ENCODE results near the gene EPHA7.

EPHA7 gene

DNA sequence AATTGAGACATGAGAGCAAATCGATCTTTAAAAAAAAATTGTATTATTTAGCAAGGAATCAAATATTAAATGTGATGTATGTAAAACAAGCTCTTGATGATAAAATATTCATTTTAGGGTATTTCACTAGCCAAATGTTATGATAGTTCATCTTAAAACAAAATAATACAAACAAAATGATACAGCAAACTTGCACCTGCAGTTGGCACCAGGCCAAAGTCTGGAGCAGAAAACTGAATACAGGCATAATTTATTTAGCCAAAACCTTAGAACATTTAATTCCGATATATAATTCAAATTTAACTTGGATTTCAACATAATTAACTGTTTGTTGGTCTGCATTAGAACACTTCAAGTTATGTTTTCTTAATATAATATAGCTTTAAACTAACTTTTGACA, 60.9 kb downstream of the EPHA7 start:
- H3K27ac Mint-ChIP-seq, result no peak overlapping the region

DNA sequence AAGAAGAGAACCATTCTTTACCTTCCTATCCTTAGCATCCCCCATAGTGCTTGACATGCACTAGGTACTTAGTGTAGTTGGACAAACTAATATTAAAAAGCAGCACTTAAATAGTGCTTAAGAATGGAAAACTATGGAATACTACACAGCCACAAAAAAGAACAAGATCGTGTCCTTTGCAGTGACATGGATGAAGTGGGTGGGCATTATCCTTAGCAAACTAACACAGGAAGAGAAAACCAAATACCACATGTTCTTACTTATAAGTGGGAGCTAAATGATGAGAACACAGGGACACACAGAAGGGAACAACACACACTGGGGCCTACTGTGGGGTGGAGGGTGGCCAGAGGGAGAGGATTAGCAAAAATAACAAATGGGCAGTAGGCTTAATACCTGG, 66.8 kb downstream of the EPHA7 start:
- no peaks in the 10 kb centered on the region for H3K27me3 Mint-ChIP-seq

More for the DNA sequence above, 60.9 kb downstream of the EPHA7 start:
- Mint-ChIP-seq H3K27me3 (no peaks in the 10 kb centered on the region), H3K4me1 (no peaks in the 10 kb centered on the region), H3K36me3 (no peaks in the 10 kb centered on the region), H3K4me3 (no peak overlapping the region), H3K9me3 (no peaks in the 10 kb centered on the region)

DNA sequence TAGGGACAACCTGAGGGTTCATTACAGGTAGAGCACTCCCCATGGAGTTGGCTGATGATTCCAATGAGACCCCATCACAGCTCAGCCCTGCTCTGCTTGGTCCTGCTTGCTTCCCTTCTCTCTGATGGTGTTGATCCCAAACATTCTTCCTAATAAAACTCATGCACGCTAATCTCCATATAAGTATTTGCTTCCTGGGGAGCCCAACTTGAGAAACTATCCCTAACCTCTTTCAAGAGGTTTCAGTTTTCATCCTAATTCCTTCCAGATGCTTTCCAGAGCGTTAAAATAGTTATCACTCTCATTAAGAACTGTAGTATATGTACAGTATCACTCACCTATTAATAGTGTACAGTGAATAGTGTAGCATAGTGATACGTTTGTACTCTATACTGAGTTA, 68.1 kb downstream of the EPHA7 start:
- Mint-ChIP-seq H3K36me3 (no peaks in the 10 kb centered on the region), H3K9me3 (no peaks in the 10 kb centered on the region), H3K27me3 (no peaks in the 10 kb centered on the region), H3K4me1 (no peaks in the 10 kb centered on the region), H3K27ac (no peak overlapping the region), H3K4me3 (no peak overlapping the region)

More for the DNA sequence above, 66.8 kb downstream of the EPHA7 start:
- no peaks in the 10 kb centered on the region for H3K36me3 Mint-ChIP-seq
- H3K9me3 Mint-ChIP-seq, result no peaks in the 10 kb centered on the region
- H3K4me1 Mint-ChIP-seq, result no peaks in the 10 kb centered on the region
- H3K27ac Mint-ChIP-seq, result no peak overlapping the region
- H3K4me3 Mint-ChIP-seq, result no peak overlapping the region

DNA sequence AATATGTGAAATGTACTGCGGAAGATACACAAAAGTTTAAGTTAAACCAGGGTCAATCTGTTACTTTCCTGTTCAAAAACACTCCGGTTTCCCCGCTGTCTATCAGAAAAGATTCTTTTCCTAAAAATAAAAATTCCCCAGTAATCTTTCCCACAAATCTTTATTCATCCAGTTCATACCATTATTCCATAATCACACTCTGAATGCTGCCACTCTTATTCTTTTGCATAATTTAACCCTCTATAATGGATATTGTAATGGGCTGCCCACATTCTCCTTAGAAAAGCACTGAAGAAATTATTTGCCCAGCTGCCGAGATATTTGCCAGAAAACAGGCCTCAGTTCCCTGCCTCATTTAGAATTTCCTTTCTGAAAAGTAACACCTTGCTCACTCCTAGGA, 68.6 kb downstream of the EPHA7 start:
- H3K9me3 Mint-ChIP-seq, result no peaks in the 10 kb centered on the region
- no peak overlapping the region for H3K4me3 Mint-ChIP-seq
- H3K27ac Mint-ChIP-seq, result no peak overlapping the region
- H3K4me1 Mint-ChIP-seq, result no peaks in the 10 kb centered on the region
- H3K27me3 Mint-ChIP-seq, result no peaks in the 10 kb centered on the region
- no peaks in the 10 kb centered on the region for H3K36me3 Mint-ChIP-seq

DNA sequence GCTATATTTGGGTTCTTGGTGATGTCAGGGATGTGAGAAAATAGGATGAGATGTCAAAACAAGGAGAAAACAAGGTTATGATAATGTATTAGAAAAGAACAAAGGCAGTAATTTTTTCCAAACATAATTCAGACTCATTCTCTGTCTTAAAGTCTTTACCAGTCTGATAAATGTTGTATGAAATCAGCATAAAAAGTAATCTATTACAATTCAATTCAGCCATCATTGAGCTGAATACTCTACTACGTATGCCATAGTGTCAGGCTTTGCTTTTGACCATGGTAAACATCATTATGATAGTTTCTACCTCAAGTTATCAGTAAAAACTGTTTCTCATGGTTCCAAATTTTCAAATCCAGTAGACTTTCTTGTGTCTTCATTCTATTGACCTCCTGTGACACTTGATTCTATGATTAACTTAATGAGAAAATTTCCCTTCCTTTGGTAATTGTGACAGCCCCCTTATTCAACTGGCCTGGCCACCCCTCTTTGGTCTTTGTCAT, 75.0 kb downstream of the EPHA7 start:
- H3K36me3 Mint-ChIP-seq, result no peaks in the 10 kb centered on the region
- no peaks in the 10 kb centered on the region for H3K9me3 Mint-ChIP-seq
- no peak overlapping the region for H3K4me3 Mint-ChIP-seq
- no peaks in the 10 kb centered on the region for H3K27me3 Mint-ChIP-seq
- H3K4me1 Mint-ChIP-seq, result no peaks in the 10 kb centered on the region
- no peak overlapping the region for H3K27ac Mint-ChIP-seq

DNA sequence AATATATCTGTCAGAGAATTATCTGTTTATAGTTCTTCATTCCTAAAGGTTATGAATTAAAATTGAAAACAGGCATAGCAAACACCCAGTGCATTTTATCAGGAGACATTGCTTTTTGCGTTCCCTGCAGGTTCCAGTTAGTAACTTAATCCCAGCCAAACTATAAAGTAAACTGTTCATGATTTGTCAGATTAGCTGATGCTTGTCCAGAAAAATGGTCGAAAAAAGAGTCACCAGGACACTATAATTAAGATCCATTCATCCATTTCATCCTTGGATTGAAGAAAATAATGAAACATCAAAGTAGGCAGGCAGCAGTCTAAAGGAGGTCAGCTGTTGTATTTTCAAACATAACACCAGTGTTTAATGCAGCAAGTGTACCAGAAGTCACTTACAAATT, 75.9 kb downstream of the EPHA7 start:
- Mint-ChIP-seq H3K4me3 (no peak overlapping the region), H3K36me3 (no peaks in the 10 kb centered on the region), H3K27ac (no peak overlapping the region), H3K27me3 (no peaks in the 10 kb centered on the region), H3K9me3 (no peaks in the 10 kb centered on the region), H3K4me1 (no peaks in the 10 kb centered on the region)

DNA sequence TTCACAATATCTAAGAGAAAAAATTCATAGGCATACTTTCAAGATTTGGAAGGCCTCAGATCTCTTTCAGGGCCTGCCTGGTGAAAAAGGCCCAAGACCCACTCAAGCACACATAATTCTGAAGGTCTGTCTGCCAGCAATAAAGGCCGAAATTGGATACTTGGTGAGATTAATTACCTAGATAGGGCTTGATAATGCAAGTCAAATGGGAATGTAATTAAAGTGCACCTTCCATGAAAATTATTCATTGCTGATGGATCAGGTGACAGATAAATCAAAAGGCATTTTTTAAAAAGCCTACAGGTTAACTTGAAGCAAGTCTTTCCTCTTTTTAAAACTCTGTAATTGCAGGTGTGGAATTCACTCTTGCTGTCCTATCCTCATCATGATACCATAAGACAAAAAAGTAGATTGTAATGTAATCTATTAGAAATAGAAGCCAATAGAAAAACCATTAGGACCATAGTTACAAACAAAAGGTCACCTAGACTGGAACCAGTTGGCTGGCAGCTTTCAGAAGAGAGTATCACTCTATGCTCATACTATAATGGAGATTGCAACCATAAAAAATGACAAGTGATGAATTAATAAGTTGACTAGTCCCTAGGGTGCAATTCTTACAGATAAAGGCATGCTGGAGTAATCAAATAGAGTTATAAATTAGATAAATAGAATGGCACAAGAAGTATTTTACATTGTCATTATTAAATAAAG, 77.3 kb downstream of the EPHA7 start:
- no peak overlapping the region for H3K4me3 Mint-ChIP-seq
- H3K27ac Mint-ChIP-seq, result no peak overlapping the region
- H3K9me3 Mint-ChIP-seq, result no peaks in the 10 kb centered on the region
- no peaks in the 10 kb centered on the region for H3K36me3 Mint-ChIP-seq
- H3K27me3 Mint-ChIP-seq, result no peaks in the 10 kb centered on the region
- no peaks in the 10 kb centered on the region for H3K4me1 Mint-ChIP-seq

DNA sequence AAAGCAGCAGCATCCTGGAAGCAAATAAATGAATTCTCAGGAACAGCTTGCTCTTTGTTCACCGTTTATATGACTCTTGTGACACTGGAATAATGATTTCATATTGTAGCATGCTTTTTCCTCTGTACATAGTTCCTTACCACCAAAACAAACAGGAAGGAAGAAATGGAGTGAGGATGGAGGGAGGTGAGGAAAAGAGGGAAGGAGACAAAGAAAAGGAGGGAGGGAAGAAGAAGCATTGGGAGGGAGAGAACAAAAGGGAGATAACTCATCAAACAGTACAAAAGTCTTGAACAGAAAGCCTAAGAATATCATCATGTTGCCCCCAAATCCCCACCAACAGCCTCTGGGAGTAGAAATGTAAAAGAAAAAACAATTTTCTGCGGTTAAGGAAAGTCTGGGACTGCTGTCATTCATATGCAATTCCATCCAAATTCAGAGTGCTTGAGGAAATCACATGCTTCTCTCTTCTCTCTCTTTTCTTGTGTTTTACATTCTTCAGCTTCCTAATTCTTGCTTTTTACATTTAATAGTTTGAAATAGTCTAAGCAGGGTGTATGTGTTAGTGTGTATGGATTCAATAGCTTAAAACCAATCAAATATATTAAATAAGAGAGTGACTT, 81.5 kb downstream of the EPHA7 start:
- Mint-ChIP-seq H3K9me3 (no peaks in the 10 kb centered on the region), H3K4me1 (no peaks in the 10 kb centered on the region), H3K4me3 (no peak overlapping the region), H3K27me3 (no peaks in the 10 kb centered on the region), H3K36me3 (no peaks in the 10 kb centered on the region), H3K27ac (no peak overlapping the region)

DNA sequence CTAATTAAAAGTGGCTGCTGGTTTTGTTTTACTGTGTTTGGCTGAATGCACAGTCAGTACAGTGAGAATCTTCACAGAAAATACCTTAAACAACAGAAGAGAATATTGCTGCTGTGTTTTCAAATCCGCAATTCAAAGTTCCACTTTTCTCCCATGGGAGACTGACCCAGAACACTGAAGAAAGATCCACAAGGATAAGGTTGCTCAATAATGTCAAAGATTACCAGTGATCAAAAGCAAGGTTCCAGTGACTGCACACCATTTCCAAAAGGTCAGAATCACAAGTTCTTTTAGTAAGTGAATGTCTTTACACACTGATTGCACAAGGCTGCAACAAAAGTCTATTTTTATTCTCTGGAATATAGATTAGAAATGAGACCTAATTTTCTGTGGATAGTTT, 82.3 kb downstream of the EPHA7 start:
- no peaks in the 10 kb centered on the region for H3K4me1 Mint-ChIP-seq
- H3K4me3 Mint-ChIP-seq, result no peak overlapping the region
- H3K9me3 Mint-ChIP-seq, result no peaks in the 10 kb centered on the region

DNA sequence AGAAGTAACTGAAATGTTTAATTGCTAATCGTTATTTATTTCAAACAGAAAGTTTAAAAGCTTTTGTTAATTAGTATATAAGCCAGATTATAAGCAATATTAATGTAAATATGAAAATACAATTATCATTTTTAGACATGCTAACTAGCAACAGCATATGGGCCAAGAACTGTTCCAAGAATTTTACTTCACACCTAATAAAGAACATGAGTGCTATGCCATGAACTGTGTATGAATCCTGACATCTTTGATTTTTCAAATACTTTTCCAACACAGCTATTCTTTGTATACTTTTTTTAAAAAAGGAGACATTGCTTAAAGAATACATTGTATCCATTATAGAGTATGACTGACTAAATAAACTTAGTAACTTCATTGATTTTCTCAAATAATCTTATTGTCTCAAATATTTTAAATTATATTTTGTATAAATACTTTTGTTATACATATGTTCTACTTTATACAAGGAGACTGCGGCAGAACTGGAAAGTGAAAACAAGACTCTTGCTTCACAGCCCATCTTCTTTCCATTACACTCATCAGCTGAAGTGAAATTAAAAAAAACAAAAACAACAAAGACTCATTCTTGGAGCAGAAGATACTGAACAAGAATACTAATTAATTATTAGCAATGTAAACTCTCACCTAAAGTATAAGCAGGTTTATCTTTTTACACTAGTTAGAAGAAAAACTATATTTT, 89.9 kb downstream of the EPHA7 start:
- no peak overlapping the region for H3K27ac Mint-ChIP-seq
- H3K4me3 Mint-ChIP-seq, result no peak overlapping the region
- H3K27me3 Mint-ChIP-seq, result no peaks in the 10 kb centered on the region
- no peaks in the 10 kb centered on the region for H3K36me3 Mint-ChIP-seq
- H3K4me1 Mint-ChIP-seq, result no peaks in the 10 kb centered on the region
- no peaks in the 10 kb centered on the region for H3K9me3 Mint-ChIP-seq

More for the DNA sequence above, 82.3 kb downstream of the EPHA7 start:
- H3K27ac Mint-ChIP-seq, result no peak overlapping the region
- no peaks in the 10 kb centered on the region for H3K36me3 Mint-ChIP-seq
- H3K27me3 Mint-ChIP-seq, result no peaks in the 10 kb centered on the region

DNA sequence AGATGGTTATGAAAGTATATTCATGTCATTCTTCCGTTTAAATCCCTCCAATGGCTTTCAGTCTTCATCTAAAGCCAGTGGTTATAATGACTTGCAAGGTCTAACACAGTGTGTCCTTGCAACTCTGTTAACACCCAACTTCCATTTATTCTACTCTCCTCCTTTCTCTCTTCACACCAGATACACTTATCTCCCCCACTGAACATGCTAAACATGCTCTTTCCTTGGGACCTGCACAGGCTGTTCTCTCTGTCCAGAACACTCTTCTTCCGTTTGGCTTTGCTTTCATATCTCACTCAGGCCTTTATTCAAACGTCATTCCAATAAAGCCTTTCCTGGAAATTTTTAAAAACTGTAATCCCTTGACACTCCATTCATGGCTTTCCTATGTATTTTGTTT, 91.5 kb downstream of the EPHA7 start:
- Mint-ChIP-seq H3K27ac (no peak overlapping the region), H3K4me3 (no peak overlapping the region), H3K36me3 (no peaks in the 10 kb centered on the region), H3K4me1 (no peaks in the 10 kb centered on the region), H3K27me3 (no peaks in the 10 kb centered on the region), H3K9me3 (no peaks in the 10 kb centered on the region)

DNA sequence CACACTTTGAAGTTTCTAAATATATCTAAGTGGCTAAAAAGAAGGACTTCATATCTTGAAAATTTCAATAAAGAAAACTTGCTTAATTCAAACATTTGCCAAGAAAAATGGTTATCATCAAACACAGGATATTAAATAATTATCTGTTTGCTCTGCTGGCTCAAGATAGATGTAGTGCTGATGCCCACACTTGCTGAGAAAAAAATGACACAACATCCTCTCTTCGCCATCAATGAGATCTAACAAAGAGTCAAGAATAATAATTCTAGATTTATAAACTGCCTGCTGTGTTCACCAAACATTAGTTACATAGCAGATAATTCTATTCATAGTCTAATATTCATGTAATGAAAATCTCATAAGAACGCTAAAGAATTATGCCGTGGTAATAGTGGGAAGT, 93.6 kb downstream of the EPHA7 start:
- Mint-ChIP-seq H3K4me3 (no peak overlapping the region), H3K4me1 (no peaks in the 10 kb centered on the region), H3K9me3 (no peaks in the 10 kb centered on the region), H3K27me3 (no peaks in the 10 kb centered on the region), H3K36me3 (no peaks in the 10 kb centered on the region), H3K27ac (no peak overlapping the region)

DNA sequence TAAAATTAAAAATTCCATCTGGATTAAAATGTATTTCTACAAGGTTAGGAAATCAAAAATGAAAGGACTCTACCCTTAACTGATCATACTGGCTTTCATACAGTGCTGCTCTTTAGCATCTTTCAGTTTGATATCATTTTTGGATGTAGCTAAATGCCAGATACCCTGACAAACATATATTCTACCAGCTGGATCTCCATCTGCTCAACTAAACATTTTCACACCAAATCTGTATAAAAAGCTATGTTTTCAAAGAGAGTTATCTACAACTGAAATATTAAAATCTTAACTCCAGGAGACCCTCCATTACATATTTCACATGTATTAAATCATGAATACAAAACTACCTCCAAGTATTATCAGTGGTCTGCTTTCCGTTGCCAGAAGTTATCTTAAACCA, 95.7 kb downstream of the EPHA7 start:
- Mint-ChIP-seq H3K27me3 (no peaks in the 10 kb centered on the region), H3K4me3 (no peak overlapping the region), H3K4me1 (no peaks in the 10 kb centered on the region), H3K36me3 (no peaks in the 10 kb centered on the region), H3K27ac (no peak overlapping the region), H3K9me3 (no peaks in the 10 kb centered on the region)

DNA sequence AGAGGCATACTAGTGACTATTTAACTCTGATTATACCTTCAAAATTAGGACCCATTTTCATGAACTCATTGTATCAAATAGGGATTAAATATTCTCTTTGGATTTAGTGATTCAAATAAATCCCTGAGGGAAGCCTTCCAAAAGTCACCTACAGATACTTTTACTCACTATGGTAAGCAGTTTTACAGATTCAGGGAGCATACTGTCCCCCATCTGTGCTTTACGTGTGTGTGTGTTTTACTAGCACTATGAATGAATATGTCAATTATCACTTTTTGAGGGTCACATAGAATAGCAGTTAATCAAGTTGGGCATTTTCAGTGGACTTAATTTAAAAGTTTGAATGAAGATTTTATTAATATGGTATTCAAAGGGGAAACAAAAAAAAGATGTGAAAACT, 96.7 kb downstream of the EPHA7 start:
- no peak overlapping the region for H3K4me3 Mint-ChIP-seq
- no peak overlapping the region for H3K27ac Mint-ChIP-seq
- no peaks in the 10 kb centered on the region for H3K36me3 Mint-ChIP-seq
- no peaks in the 10 kb centered on the region for H3K9me3 Mint-ChIP-seq
- no peaks in the 10 kb centered on the region for H3K27me3 Mint-ChIP-seq
- no peaks in the 10 kb centered on the region for H3K4me1 Mint-ChIP-seq

DNA sequence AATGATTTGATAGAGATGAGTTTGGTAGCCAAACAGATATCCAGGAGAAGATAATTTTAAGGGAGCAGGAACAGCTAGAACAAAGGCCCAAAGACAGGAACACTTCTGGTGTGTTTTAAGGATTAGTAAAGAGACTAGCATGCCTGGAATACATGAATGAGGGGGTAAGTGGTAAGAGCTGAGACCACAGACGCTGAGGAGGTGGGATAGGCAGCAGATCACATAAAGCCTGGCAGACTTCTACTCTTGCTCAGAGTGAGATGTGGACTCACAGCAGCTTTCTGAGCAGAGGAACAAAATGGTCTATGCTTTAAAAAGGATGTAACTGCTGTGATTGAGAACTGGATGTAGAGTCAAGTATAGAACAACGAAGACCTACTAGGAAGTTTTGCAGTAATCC, 100.1 kb downstream of the EPHA7 start:
- Mint-ChIP-seq H3K27ac (no peak overlapping the region), H3K9me3 (no peaks in the 10 kb centered on the region), H3K36me3 (no peaks in the 10 kb centered on the region), H3K4me1 (no peaks in the 10 kb centered on the region), H3K4me3 (no peak overlapping the region), H3K27me3 (no peaks in the 10 kb centered on the region)

DNA sequence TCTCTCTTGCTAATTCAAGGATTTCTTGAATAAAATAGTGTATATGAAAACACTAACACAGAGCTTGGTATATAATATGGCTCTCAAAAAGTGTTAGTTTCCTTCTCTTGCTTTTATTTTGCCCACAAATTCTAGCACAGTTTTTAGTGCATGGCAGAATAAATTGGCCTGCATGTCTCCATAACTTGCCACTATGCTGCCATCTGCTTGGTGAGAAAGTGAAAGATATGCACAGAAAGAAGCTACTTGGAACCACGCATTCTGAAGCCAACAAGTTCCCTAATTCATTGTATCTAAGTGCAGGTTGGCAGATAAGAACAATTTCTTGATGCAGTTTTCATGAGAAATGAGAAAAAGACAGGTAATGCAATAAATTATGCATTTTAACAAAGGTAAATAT, 101.2 kb downstream of the EPHA7 start:
- no peaks in the 10 kb centered on the region for H3K9me3 Mint-ChIP-seq
- no peak overlapping the region for H3K4me3 Mint-ChIP-seq
- H3K36me3 Mint-ChIP-seq, result no peaks in the 10 kb centered on the region
- H3K27me3 Mint-ChIP-seq, result no peaks in the 10 kb centered on the region
- no peaks in the 10 kb centered on the region for H3K4me1 Mint-ChIP-seq
- no peak overlapping the region for H3K27ac Mint-ChIP-seq
